ENCODE data around the gene ADAM10. TPM values are rescaled to one million over a fixed set of nuclear protein-coding genes. Genes with fewer than 3 reads are reported as not detected.

Gene ADAM10
- total RNA-seq, 1 experiment from 2014 or later, result 91.3 TPM

GRCh38 chr15:58684751-58685150 lies 64.8 kb downstream of the ADAM10 start:
- Histone ChIP-seq H3K27ac (ENCODE audit: low read length) (no peak overlapping the region), H2AFZ (ENCODE audit: low read length) (no peak overlapping the region), H4K20me1 (ENCODE audit: low read length) (no peaks in the 10 kb centered on the region), H3K4me2 (ENCODE audit: low read length) (no peak overlapping the region), H3K4me1 (ENCODE audit: insufficient read depth, low read length) (no peaks in the 10 kb centered on the region), H3F3A (ENCODE audit: low read length, unreplicated experiment) (no peaks in the 10 kb centered on the region), H3K9ac (ENCODE audit: low read length) (no peak overlapping the region), H3K9me2 (replicated peaks; ENCODE audit: low read length) (no peaks in the 10 kb centered on the region), H3K36me3 (ENCODE audit: low read depth, low read length) (no peaks in the 10 kb centered on the region), H3K79me2 (ENCODE audit: low read length) (peaks cover 13% of the 10 kb centered on the region; the same call in 1 of the 2 replicates), H3K9me3 (ENCODE audit: low read length) (no peaks in the 10 kb centered on the region), H3K27me3 (ENCODE audit: low read length) (no peaks in the 10 kb centered on the region), H3K4me3 (ENCODE audit: low read length) (no peak overlapping the region)
- no TSS peak for BruUV-seq (replicated peaks)
- ChIA-PET CTCF (no interaction called here), POLR2A (ENCODE audit: unreplicated experiment) (no interaction called here)
- no peak for TF ChIP-seq EZH2 (IDR thresholded peaks at IDR 0.05; ENCODE audit: low read length, unreplicated experiment)
- TF ChIP-seq CTCF (conservative IDR thresholded peaks at IDR 0.05; ENCODE audit: low read depth, low read length), result no peak
- TF ChIP-seq EZH2phosphoT487 (IDR thresholded peaks at IDR 0.05; ENCODE audit: borderline replicate concordance, low read length), result no peak
- intact Hi-C loops (cut with micrococcal nuclease), result no loop called here
- ATAC-seq (no peak), DNase-seq (no peak)

- POLR2A ChIA-PET (ENCODE audit: unreplicated experiment), result no interaction called here
- H3K36me3 ChIP-seq (ENCODE audit: low read depth, low read length), result no peaks in the 10 kb centered on the region
- peaks cover 13% of the 10 kb centered on the region; the same call in 1 of the 2 replicates for H3K79me2 ChIP-seq (ENCODE audit: low read length)
- DNase-seq (no peak), ATAC-seq (no peak)
- no peak overlapping the region for H3K4me2 ChIP-seq (ENCODE audit: low read length)
- H4K20me1 ChIP-seq (ENCODE audit: low read length), result no peaks in the 10 kb centered on the region
- no TSS peak for BruUV-seq (replicated peaks)
- H3K9me3 ChIP-seq (ENCODE audit: low read length), result no peaks in the 10 kb centered on the region
- TF ChIP-seq EZH2 (IDR thresholded peaks at IDR 0.05; ENCODE audit: low read length, unreplicated experiment) (no peak), EZH2phosphoT487 (IDR thresholded peaks at IDR 0.05; ENCODE audit: borderline replicate concordance, low read length) (no peak), CTCF (conservative IDR thresholded peaks at IDR 0.05; ENCODE audit: low read depth, low read length) (no peak)
- H3K4me3 ChIP-seq (ENCODE audit: low read length), result no peak overlapping the region
- H2AFZ ChIP-seq (ENCODE audit: low read length), result no peak overlapping the region
- no peaks in the 10 kb centered on the region for H3F3A ChIP-seq (ENCODE audit: low read length, unreplicated experiment)
- intact Hi-C loops (cut with micrococcal nuclease), result no loop called here
- H3K9ac ChIP-seq (ENCODE audit: low read length), result no peak overlapping the region
- H3K27ac ChIP-seq (ENCODE audit: low read length), result no peak overlapping the region
- H3K4me1 ChIP-seq (ENCODE audit: insufficient read depth, low read length), result no peaks in the 10 kb centered on the region
- CTCF ChIA-PET, result no interaction called here
- no peaks in the 10 kb centered on the region for H3K9me2 ChIP-seq (replicated peaks; ENCODE audit: low read length)
- no peaks in the 10 kb centered on the region for H3K27me3 ChIP-seq (ENCODE audit: low read length)
Observed at GRCh38 chr15:58684036-58684710, 65.3 kb downstream of the ADAM10 start.

- no peak overlapping the region for H3K9ac ChIP-seq (ENCODE audit: low read length)
- H3K27ac ChIP-seq (ENCODE audit: low read length), result no peak overlapping the region
- TF ChIP-seq CTCF (conservative IDR thresholded peaks at IDR 0.05; ENCODE audit: low read depth, low read length) (no peak), EZH2 (IDR thresholded peaks at IDR 0.05; ENCODE audit: low read length, unreplicated experiment) (no peak), EZH2phosphoT487 (IDR thresholded peaks at IDR 0.05; ENCODE audit: borderline replicate concordance, low read length) (no peak)
- ChIA-PET POLR2A (ENCODE audit: unreplicated experiment) (no interaction called here), CTCF (no interaction called here)
- no peaks in the 10 kb centered on the region for H4K20me1 ChIP-seq (ENCODE audit: low read length)
- peaks cover 7% of the 10 kb centered on the region; the same call in 1 of the 2 replicates for H3K79me2 ChIP-seq (ENCODE audit: low read length)
- no peaks in the 10 kb centered on the region for H3F3A ChIP-seq (ENCODE audit: low read length, unreplicated experiment)
- DNase-seq, result no peak
- ATAC-seq, result no peak
- H3K9me2 ChIP-seq (replicated peaks; ENCODE audit: low read length), result no peaks in the 10 kb centered on the region
- no peaks in the 10 kb centered on the region for H3K27me3 ChIP-seq (ENCODE audit: low read length)
- H3K4me1 ChIP-seq (ENCODE audit: insufficient read depth, low read length), result no peaks in the 10 kb centered on the region
- H3K9me3 ChIP-seq (ENCODE audit: low read length), result no peaks in the 10 kb centered on the region
- intact Hi-C loops (cut with micrococcal nuclease), result no loop called here
- no peak overlapping the region for H3K4me3 ChIP-seq (ENCODE audit: low read length)
- H3K4me2 ChIP-seq (ENCODE audit: low read length), result no peak overlapping the region
- no TSS peak for BruUV-seq (replicated peaks)
- H2AFZ ChIP-seq (ENCODE audit: low read length), result no peak overlapping the region
- H3K36me3 ChIP-seq (ENCODE audit: low read depth, low read length), result no peaks in the 10 kb centered on the region
Observed at GRCh38 chr15:58682234-58682633, 67.3 kb downstream of the ADAM10 start.

All from PC-3 (cell line).